HG03280 (cell line): ENCODE data around the gene NCS1.
A peak's percentile ranks its signal among the peaks of the same experiment; 100 is the strongest.

Experiments
- ATAC-seq: cut with Tn5 transposase; IDR thresholded peaks from one replicate; pipeline ENCODE4 v1.9.1; 2021; ENCODE audit warnings: mild to moderate bottlenecking, moderate library complexity; ENCODE audit not compliant: unreplicated experiment

The NCS1 gene

DNA sequence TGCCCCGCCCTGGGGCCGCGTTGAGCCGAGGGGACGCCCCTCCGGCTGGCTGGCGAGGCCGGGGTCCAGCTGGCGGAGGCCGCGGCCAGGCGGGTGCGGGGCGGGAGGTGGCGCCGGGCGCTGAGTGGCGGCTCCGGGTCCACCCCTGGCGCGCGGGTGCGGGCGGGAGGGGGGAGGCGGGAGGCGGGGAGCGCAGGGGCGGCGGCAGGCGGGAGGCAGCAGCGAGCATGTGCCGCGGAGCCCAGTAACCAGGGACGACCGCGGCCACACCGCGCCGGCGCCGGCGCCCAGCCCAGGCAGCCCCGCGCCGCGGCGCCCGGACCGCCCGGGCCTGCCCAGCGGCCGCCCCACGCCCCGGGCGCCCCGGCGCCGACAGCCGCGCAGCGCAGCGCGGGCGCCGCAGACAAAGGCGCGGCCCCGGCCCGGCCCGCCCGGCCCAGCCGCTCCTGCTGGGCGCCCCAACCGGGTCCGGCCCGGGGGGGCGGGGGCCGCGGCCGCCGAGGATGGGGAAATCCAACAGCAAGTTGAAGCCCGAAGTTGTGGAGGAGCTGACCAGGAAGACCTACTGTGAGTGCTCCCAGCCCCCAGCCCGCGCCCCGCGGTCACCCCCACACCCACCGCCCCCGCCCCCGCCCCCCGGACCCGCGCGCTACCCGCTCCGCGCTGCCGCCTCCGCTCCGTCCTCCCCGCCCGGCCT, at the start of gene NCS1:
NCS1 (plus strand) TSS at position 244 of the 697 bp plus-strand sequence; CDS start at position 504, 260 bp downstream.
- no peak for ATAC-seq

DNA sequence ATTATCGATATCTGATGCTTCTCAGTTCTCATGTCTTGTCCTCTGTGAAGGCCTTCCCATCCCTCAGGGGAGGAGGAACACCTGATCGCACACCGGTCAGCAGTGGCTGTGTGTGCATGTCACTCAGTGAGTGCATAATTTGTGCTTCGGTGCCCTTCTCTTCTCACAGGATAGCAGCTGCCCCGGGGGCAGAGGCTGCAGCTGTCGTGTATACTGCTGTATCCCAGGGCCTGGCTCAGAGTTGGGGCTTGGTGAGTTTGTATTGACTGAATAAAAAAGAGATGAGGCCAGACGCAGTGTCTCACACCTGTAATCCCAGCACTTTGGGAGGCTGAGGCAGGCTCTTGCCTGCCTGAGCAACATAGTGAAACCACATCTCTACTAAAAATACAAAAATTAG, 49.7 kb upstream of the NCS1 start:
- ATAC-seq: no peak

- no peak for ATAC-seq
Measured at GRCh38 chr9:130124085-130124860, 47.9 kb upstream of the NCS1 start.

GRCh38 chr9:130126721-130127433, 45.3 kb upstream of the NCS1 start:
- ATAC-seq: no peak

DNA sequence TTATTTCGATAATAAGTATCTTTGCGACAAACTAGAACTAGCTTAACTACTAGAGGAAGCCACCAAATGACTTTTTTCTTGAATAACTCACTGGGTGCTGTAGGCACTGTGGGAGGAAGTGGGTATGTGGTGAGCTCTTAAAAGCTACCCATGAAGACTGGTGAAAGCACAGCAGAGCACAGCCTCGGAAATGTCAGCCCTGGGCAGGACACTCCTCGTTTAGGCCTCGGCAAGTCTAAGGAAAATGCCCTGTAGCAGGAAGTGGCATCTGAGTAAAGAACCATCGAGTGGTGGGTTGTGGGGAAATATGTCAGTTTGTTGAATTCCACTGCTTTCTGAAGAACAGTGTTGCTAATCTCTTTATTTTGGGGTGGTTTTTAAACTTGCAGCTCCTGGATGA, 44.0 kb upstream of the NCS1 start:
- peak; percentile 55 for ATAC-seq

GRCh38 chr9:130128733-130129431, 43.3 kb upstream of the NCS1 start:
- ATAC-seq: peak; percentile 53

DNA sequence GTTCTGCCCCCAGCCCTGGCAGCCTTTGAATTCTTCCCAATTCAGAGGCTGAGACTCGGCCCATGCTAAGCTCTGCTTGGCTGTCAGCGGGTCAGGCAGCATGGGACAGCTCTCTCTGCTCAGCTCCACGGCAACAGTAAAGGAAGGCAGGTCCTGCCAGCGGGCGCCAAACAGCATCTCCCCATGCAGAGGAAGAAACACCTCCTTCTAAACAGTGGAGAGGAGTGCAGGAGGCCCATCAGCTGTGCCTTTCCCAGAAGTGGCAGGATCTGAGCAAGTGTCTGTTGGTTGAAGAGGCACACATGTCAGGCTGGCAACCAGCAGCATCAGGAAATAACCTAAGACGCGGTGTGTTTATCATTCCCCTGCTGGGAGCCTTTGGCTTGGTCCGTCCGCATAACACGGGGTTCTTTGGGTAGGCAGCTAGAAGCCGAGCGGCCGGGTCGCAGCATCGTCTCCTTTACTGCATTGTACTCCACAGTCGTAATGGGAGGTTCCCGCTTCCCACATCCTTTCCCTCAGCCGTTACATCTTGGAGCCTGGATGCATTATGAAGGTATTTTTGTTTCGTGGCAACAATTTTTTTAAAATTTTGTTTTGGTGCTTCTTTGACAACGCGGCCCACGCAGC, 42.7 kb upstream of the NCS1 start:
- ATAC-seq: no peak

- ATAC-seq: no peak
Measured at GRCh38 chr9:130132746-130133145, 39.5 kb upstream of the NCS1 start.

- no peak for ATAC-seq
Measured at GRCh38 chr9:130137081-130137640, 35.0 kb upstream of the NCS1 start.

GRCh38 chr9:130137641-130138081, 34.5 kb upstream of the NCS1 start:
- ATAC-seq: no peak

GRCh38 chr9:130138171-130138653, 34.0 kb upstream of the NCS1 start:
- no peak for ATAC-seq

GRCh38 chr9:130138791-130139190, 33.4 kb upstream of the NCS1 start:
- no peak for ATAC-seq

- no peak for ATAC-seq
Measured at GRCh38 chr9:130139251-130139650, 33.0 kb upstream of the NCS1 start.

DNA sequence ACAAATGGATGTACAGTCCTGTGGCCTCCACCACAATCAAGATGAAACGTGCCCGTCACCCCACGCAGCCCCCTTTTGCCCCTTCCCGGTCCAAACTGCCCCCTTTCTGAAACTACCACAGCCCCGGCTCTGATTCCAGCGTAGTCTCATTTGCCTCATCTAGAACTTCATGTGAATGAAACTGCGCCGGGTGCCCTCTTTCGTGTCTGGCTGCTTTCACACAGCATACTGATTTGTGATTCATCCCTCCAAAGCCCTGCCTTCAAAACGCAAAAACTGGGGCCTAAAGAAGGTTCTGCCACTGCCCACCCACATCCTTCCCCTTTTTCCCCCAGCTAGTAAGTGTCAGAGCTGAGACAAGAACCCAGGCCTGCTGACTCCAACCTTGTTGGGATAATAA, 31.5 kb upstream of the NCS1 start:
- ATAC-seq: no peak

DNA sequence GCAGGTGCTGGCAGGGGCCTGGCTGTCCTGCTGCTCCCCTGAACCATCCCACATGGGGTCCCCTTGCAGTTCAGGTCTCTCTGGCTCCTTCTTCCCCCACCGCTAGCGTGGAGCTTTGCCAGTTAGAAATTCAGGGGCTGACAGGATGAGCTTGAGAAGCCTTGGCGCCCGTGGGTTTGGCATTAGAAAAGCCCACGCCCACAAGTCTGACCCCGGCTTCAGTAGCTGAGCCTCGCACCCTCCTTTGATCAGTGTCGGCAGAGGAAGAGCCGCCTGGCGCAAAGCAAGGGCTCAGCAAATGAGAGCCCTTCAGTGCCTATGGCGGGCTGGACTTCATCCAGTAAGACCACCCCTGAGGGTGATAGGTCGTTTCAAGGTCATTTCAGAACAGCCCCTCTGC, 30.1 kb upstream of the NCS1 start:
- ATAC-seq: no peak

GRCh38 chr9:130142641-130143040, 29.6 kb upstream of the NCS1 start:
- ATAC-seq: no peak

DNA sequence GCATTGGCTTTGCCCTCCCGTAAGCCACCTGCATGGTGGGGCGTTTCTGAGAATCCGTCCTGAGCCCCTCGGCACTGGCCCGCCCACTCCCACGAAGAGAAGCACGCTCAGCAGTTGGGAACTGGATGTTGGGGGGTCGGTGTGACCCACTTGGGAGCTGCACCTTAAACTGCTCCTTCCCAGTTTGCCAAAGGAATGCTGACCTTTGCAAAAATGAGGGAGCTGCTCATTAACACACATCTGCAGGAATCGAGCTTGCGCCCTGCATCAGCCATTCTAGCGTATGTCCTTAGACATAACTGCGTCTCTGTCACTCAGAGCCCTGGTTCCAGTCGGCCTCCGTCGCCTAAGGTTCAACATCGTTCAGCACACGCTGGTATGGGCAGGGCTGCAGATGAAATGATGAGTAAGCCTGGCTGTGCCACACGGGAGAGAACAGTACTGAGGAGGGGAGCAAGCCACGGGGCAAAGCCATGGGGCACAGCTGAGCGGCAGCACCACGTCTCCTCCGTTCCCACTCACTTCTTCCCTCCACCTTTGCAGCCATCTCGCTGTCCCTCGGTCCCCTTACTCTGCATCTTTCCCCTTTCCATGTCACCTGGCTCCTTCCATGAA, 28.8 kb upstream of the NCS1 start:
- ATAC-seq: no peak

- no peak for ATAC-seq
Measured at GRCh38 chr9:130143958-130144366, 28.2 kb upstream of the NCS1 start.

- no peak for ATAC-seq
Measured at GRCh38 chr9:130144703-130145102, 27.5 kb upstream of the NCS1 start.

GRCh38 chr9:130145658-130146057, 26.5 kb upstream of the NCS1 start:
- no peak for ATAC-seq
